GM18519 (cell line): Measurements from ENCODE around the gene ERG.

Experiments used
- ATAC-seq: cut with Tn5 transposase; IDR thresholded peaks from one replicate; pipeline ENCODE4 v1.9.1; 2021; ENCODE audit warnings: mild to moderate bottlenecking, moderate library complexity; ENCODE audit not compliant: unreplicated experiment, low FRiP score

Gene ERG

DNA sequence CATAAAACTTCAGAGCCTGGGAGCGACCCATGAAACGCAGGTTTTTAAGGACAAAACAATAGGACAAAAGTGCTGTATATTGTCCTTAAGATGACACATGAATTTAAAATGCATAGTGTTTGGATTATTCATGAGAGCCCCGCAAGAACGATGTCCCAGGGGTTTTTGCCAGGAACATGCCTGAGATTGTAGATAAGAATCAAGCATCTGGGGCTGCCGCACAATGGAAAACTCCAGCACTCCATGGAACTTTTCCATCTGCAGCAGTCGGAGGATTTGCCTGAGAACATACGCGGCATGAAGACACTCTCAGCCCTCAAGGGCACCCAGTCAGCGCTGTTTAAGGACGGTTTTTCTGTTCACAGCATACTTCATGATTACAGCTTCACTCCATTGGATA is 5.3 kb upstream of the ERG start:
- no peak for ATAC-seq

- ATAC-seq = no peak
Measured at GRCh38 chr21:38500073-38500472, 1.8 kb upstream of the ERG start.

DNA sequence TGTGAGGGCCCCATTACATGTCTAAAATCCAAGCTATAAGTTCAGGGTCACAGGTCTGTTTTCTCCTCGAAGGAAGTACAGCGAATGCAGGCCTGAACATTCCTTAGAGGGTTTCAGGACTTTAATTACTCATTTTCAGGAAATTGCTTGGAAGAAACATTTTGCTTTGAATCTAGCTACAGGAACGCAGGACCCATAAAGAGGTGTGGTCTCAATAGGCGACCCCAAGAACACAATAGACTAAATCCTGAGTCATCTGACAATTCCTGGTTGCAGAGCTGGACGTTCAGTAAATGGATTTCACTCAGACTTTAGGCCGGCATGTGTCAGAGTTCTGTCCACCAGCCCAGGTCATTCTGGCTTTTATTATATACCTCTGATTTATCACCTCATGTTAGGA is 1.0 kb upstream of the ERG start:
- ATAC-seq = no peak

DNA sequence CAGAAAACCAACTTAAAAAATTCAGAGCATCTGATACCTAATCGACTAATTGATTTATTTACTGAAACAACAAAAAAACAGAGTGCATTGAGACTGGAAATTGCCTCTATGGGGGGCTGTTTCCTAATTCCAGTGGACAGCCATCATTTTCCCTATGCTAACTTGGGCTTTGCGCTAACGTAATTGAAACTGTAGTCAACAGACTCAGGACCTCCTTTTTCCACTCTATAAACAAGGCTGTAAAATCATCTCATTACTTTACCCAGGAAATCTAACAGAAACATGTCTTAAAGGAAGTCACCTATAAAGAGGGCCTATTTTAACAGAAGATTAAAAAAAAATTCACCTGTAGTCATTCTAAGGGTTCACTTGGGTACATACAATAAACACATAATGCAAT is 2.1 kb downstream of the ERG start:
- ATAC-seq = no peak

DNA sequence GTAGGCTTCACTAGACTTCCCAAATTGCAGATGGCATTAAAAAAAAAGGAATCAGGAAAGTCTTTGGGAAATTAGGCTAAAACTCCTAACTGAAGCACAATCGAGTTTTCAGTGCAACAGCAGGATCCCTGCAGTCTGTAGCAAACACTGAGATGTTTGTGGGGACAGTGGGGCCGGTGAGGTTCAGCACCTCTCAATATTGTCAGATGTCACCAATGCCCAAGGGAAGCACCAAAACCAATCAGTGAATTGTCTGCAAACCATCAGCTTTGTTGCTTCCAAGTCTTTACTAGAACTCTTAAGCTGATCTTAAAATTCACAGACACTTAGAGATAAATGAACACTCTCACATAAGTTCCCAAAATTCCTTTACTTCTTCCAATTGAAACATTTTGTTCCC is 2.6 kb downstream of the ERG start:
- ATAC-seq = no peak

DNA sequence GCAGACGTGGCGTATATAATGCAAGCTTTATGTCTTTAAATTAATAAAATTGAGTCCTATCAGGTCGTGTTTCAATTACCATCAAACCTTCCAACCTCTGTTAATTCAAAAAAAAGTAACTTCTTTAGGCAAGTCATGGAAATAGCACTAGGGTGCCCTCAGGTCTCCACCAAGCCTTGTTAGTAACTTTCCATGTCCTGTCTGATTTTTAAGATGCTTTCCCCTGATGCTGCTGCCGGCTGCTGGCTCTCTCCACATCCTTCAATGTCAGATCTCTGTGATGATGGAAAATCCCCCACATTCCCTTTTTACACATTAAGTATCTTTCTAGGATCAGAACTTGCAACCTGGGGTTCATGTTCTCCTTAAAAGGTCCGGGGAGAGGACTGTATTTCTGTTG is 3.0 kb downstream of the ERG start:
- no peak for ATAC-seq

- no peak for ATAC-seq
Measured at GRCh38 chr21:38494703-38495102, 3.6 kb downstream of the ERG start.

DNA sequence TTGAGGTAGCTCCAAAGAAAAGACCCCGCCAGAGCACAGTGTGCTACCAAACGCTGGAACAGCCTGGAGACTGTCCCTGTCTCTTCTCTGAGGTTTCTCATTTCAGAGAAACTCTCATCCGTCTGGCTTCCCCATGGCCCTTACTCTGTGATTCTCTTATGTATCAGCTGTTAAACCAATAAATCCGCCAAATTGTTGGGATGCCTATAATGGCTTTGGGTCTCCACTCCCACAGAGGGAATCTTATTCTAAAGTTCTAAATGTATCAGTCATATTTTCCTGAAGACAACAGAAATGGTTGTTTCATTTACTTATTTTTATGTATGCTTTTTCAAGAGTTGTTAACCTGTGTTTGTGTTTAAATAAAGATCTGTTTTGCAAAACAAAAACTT is 4.0 kb downstream of the ERG start:
- ATAC-seq = no peak

DNA sequence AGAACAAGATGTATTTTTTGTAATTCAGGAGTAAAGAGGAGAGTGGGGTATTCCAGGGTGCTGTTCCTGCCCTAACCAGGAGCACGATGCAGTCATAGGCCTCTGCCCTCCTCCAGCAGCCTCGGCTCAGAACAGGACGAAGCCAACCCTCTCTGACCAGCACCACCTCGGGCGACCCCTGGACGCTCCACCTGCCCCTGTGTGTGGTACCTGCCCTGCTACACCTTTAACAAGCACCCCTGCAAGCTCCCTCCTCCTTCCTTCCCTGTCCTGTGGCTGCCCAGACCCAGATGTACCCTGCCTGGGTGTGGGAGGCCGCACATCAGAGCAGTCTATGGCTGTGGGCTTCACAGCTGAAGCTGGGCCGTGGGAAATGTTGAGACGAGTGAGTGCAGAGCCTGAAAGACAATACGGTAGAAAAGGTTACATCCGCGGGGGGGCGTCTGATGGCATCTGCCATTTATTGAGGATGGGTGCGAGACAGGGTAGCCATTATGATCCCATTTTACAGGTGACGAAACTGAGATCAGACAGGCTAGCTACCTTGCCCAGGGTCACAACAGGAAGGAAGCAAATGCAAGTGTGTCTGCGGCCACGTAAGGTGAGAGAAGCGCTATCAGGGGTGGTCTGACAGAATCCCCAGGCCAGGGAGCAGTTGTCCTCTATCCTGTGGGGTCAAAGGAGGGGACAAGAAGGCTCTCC is 4.6 kb downstream of the ERG start:
- ATAC-seq = no peak

DNA sequence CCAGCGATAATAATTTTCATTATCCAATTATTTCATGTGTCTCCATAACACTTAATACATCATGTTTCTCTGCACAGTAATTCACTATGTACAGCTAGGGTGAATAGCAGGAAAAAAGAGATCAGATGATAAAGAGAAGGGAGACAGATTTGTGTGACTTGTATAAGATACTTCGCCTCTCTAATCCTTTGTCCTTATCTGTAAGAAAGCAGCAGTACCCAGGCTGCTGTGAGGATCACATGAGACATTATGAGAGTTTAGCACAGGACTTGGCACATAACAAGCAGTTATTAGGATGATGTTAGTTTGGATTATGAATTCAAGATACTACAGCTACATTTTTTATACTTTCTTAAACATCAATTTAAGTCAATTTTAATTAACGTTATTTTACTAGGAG is 6.3 kb downstream of the ERG start:
- ATAC-seq = no peak

- no peak for ATAC-seq
Measured at GRCh38 chr21:38491536-38491935, 6.7 kb downstream of the ERG start.

GRCh38 chr21:38490411-38491020 is 7.8 kb downstream of the ERG start:
- no peak for ATAC-seq

GRCh38 chr21:38489729-38490128 is 8.5 kb downstream of the ERG start:
- ATAC-seq = no peak

GRCh38 chr21:38489271-38489652 is 9.0 kb downstream of the ERG start:
- no peak for ATAC-seq

- ATAC-seq = no peak
Measured at GRCh38 chr21:38488640-38489270, 9.5 kb downstream of the ERG start.

DNA sequence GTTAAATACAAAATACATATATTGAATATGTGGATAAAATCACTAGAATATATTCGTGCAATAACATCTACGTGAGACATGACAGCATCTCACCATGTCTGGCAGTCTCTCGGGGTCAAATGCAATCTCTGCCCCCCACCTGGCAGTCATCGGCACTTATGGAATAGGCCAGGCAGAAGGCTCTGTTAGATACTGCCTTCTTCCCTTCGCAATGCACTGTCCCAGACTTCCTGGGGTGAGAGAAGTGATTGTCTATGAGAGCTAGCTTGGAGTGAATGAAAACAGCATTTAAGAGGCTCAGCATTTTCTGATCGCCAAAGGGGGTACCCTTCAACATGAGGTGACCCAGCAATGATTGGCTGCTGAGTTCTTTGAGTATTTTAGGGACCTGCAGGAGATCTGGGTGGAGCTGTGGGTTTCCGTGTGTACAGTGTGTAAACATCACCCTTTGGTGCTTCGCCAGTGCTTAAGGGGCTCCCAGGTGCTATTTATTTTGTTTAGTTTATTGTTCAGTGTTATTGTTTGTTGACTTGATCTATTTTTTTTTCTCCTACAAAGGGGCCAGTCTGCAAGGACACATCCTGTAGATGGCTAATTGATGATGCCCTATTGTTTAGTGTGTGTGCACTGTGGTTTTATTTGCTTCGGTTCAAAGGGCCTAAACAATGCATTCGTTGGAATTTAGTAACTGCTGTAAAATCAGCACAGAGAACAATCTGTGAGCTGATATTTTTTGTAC is 10.2 kb downstream of the ERG start:
- ATAC-seq = no peak

- no peak for ATAC-seq
Measured at GRCh38 chr21:38486706-38487105, 11.6 kb downstream of the ERG start.

DNA sequence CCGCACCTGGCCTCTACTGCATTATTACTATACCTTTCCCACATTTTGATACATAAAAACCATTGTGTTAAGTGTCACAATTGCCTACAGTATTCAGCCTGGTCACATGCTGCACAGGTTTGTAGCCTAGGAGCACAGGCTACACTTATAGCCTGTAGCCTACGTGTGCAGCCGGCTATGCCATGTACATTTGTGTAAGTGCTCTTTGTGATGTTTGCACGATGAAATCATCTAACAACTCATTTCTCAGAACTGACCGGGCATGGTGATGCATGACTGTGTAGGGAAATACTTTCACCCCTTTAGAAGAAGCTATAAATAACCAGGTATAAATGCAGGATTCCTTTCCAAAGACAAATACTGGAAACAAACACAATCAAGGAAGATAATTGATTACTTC is 12.1 kb downstream of the ERG start:
- no peak for ATAC-seq

- ATAC-seq = no peak
Measured at GRCh38 chr21:38479641-38480525, 18.4 kb downstream of the ERG start.

DNA sequence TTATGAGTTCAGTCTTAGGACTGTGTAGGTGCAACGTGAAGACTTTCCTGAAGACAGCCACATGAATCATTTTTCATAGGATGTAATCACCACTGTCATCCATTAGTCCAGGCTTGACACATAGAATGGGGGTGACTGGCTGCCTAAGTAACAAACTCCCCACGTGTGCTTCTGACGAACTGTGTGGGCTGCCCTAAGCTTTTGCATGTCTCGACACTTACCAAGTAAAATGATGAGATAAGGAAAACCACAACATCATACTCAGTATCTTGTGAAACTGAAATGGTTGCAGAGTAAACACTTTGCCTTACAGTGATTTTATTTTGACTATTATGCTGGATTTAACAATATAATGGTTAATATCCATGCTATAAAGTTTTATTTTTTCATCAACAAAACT is 19.5 kb downstream of the ERG start:
- no peak for ATAC-seq

GRCh38 chr21:38477226-38477625 is 21.1 kb downstream of the ERG start:
- ATAC-seq = no peak
